Left ventricle myocardium inferior (tissue), 1 donor: ENCODE measurements around the gene F11R. TPM values are rescaled to one million over a fixed set of nuclear protein-coding genes. Genes with fewer than 3 reads are reported as not detected.
A peak's percentile ranks its signal among the peaks of the same experiment; 100 is the strongest.

Experiments used
- DNase-seq: peaks from one replicate; pipeline ENCODE4 v3.0.0-alpha.2; 2020
- H3K27ac ChIP-seq: fragments of 200-600 bp; replicated peaks from 2 replicates; pipeline ENCODE4 v1.8.0; 2021
- H3K27me3 ChIP-seq: fragments of 200-600 bp; 2 replicates; pipeline ENCODE4 v1.8.0; 2021; ENCODE audit warnings: low read depth
- H3K36me3 ChIP-seq: fragments of 200-600 bp; 2 replicates; pipeline ENCODE4 v1.8.0; 2021
- H3K4me1 ChIP-seq: fragments of 200-600 bp; 2 replicates; pipeline ENCODE4 v1.8.0; 2021
- H3K4me3 ChIP-seq: fragments of 200-600 bp; 2 replicates; pipeline ENCODE4 v1.8.0; 2021; ENCODE audit warnings: mild to moderate bottlenecking, moderate library complexity
- H3K9me3 ChIP-seq: fragments of 200-600 bp; replicated peaks from 2 replicates; pipeline ENCODE4 v1.8.0; 2021
- CTCF ChIP-seq: fragments of 200-600 bp; IDR thresholded peaks from 2 replicates; pipeline ENCODE4 v1.8.0; 2021; ENCODE audit warnings: antibody characterized with exemption, mild to moderate bottlenecking, borderline replicate concordance
- intact Hi-C: fragments of 100-400 bp; cut with micrococcal nuclease; formaldehyde crosslinking; loops from one replicate; pipeline ENCODE4 v1.11.0; 2022
- total RNA-seq: library from RNA; stranded (reverse); fragmentation: NEBNext Ultra II Directional; extraction: Animal tissue kit (Norgen Biotek cat#: 25700); gene quantifications from one replicate; pipeline ENCODE4 v1.2.1, GENCODE V29; 2021
- donor health status: DM: no; HTN: yes; CAD: no; lungs with severe emphysema.

F11R gene
- total RNA-seq, 1 donor from 2014 or later, result 8.3 TPM

GRCh38 chr1:161051219-161051618, 30.3 kb upstream of the F11R start:
- H3K27ac ChIP-seq, result no peak overlapping the region
- H3K27me3 ChIP-seq, result peaks cover 26% of the 10 kb centered on the region
- H3K36me3 ChIP-seq, result no peaks in the 10 kb centered on the region
- no peak for TF ChIP-seq CTCF
- no peak for DNase-seq
- H3K4me1 ChIP-seq, result peaks cover 9% of the 10 kb centered on the region
- H3K9me3 ChIP-seq, result no peaks in the 10 kb centered on the region
- H3K4me3 ChIP-seq, result no peak overlapping the region
- intact Hi-C loops, result loop anchor here (10.0 kb wide), 1 partner anchor 56 kb away; no protein-coding TSS in a partner anchor

- DNase-seq, result no peak
- Histone ChIP-seq H3K4me1 (peaks cover 24% of the 10 kb centered on the region), H3K27me3 (peaks cover 7% of the 10 kb centered on the region), H3K36me3 (no peaks in the 10 kb centered on the region), H3K27ac (no peak overlapping the region), H3K9me3 (no peaks in the 10 kb centered on the region), H3K4me3 (no peak overlapping the region)
- intact Hi-C loops, result no loop called here
- no peak for TF ChIP-seq CTCF
These were observed 28.2 kb upstream of the F11R start for GRCh38 chr1:161048949-161049722.

- H3K36me3 ChIP-seq, result peaks cover 6% of the 10 kb centered on the region
- TF ChIP-seq CTCF, result no peak
These were observed 26.8 kb upstream of the F11R start for GRCh38 chr1:161047436-161048420.

GRCh38 chr1:161046605-161047228, 25.8 kb upstream of the F11R start:
- Histone ChIP-seq H3K27ac (peak overlapping the region; percentile 99), H3K9me3 (no peaks in the 10 kb centered on the region), H3K36me3 (peaks cover 16% of the 10 kb centered on the region), H3K4me1 (peaks cover 38% of the 10 kb centered on the region), H3K27me3 (no peaks in the 10 kb centered on the region), H3K4me3 (peak overlapping the region; percentile 93)
- no peak for DNase-seq
- no peak for TF ChIP-seq CTCF
- intact Hi-C loops, result no loop called here

More at GRCh38 chr1:161047436-161048420, 26.8 kb upstream of the F11R start:
- H3K9me3 ChIP-seq, result no peaks in the 10 kb centered on the region
- intact Hi-C loops, result no loop called here
- H3K27me3 ChIP-seq, result no peaks in the 10 kb centered on the region
- peak overlapping the region; percentile 99 for H3K27ac ChIP-seq
- H3K4me1 ChIP-seq, result peaks cover 38% of the 10 kb centered on the region
- no peak overlapping the region for H3K4me3 ChIP-seq
- DNase-seq, result no peak
